PC-3 (cell line): Measurements from ENCODE around the gene RNF212B. TPM values are rescaled to one million over a fixed set of nuclear protein-coding genes. Genes with fewer than 3 reads are reported as not detected.

Source experiments
- ATAC-seq: fragments of 200-7000 bp; cut with Tn5 transposase; 2 replicates; pipeline ENCODE4 v1.9.1; 2020; ENCODE audit warnings: mild to moderate bottlenecking, moderate library complexity
- BruUV-seq: library from RNA; stranded (reverse); fragments of 400-500 nt; replicated peaks from 2 replicates; lab custom pipeline; 2021; lab: Mats Ljungman, UMichigan
- CTCF ChIA-PET: fragments of 300-600 bp; sonication (Branson Sonifier 250); formaldehyde crosslinking; loops from one replicate; lab custom pipeline; 2022; ENCODE audit warnings: antibody characterized with exemption; lab: Charles Lee
- POLR2A ChIA-PET: fragments of 300-600 bp; sonication (Branson Sonifier 250); formaldehyde crosslinking; loops from one replicate; lab custom pipeline; 2022; ENCODE audit warnings: antibody characterized with exemption; ENCODE audit not compliant: unreplicated experiment; lab: Charles Lee
- DNase-seq: peaks from one replicate; pipeline ENCODE4 v3.0.0-alpha.2; 2015
- H2AFZ ChIP-seq: fragments of 300-600 bp; sonication (generic); 2 replicates; pipeline ENCODE4 v1.6.0; 2016; ENCODE audit warnings: antibody characterized with exemption, low read length
- H3F3A ChIP-seq: fragments of 300-600 bp; sonication (generic); one replicate; pipeline ENCODE4 v1.6.0; 2017; ENCODE audit warnings: antibody characterized with exemption, low read length, control low read depth, mild to moderate bottlenecking; ENCODE audit not compliant: unreplicated experiment
- H3K27ac ChIP-seq: fragments of 300-600 bp; sonication (generic); 2 replicates; pipeline ENCODE4 v1.5.1; 2016; ENCODE audit warnings: mild to moderate bottlenecking, low read length
- H3K27me3 ChIP-seq: fragments of 300-600 bp; sonication (generic); 2 replicates; pipeline ENCODE4 v1.6.1; 2016; ENCODE audit warnings: low read length, mixed read lengths
- H3K36me3 ChIP-seq: fragments of 300-600 bp; sonication (generic); 2 replicates; pipeline ENCODE4 v1.6.1; 2016; ENCODE audit warnings: low read depth, mixed run types, low read length, mixed read lengths
- H3K4me1 ChIP-seq: fragments of 300-600 bp; sonication (generic); 2 replicates; pipeline ENCODE4 v1.5.1; 2016; ENCODE audit warnings: low read length; ENCODE audit not compliant: insufficient read depth
- H3K4me2 ChIP-seq: fragments of 300-600 bp; sonication (generic); 2 replicates; pipeline ENCODE4 v1.6.0; 2016; ENCODE audit warnings: low read length
- H3K4me3 ChIP-seq: fragments of 300-600 bp; sonication (generic); 2 replicates; pipeline ENCODE4 v1.5.1; 2016; ENCODE audit warnings: mild to moderate bottlenecking, low read length, mixed read lengths
- H3K79me2 ChIP-seq: fragments of 300-600 bp; sonication (generic); 2 replicates; pipeline ENCODE4 v1.6.1; 2017; ENCODE audit warnings: low read length, mixed read lengths
- H3K9ac ChIP-seq: fragments of 300-600 bp; sonication (generic); 2 replicates; pipeline ENCODE4 v1.6.0; 2016; ENCODE audit warnings: mild to moderate bottlenecking, low read length
- H3K9me2 ChIP-seq: fragments of 300-600 bp; sonication (generic); replicated peaks from 2 replicates; pipeline ENCODE4 v1.6.1; 2016; ENCODE audit warnings: mixed run types, low read length, mixed read lengths
- H3K9me3 ChIP-seq: fragments of 300-600 bp; sonication (generic); 2 replicates; pipeline ENCODE4 v1.6.1; 2016; ENCODE audit warnings: low read length, mixed read lengths
- H4K20me1 ChIP-seq: fragments of 300-600 bp; sonication (generic); 2 replicates; pipeline ENCODE4 v1.6.1; 2016; ENCODE audit warnings: low read length, mixed read lengths
- EZH2 ChIP-seq: fragments of 300-600 bp; sonication (generic); IDR thresholded peaks from one replicate; pipeline ENCODE4 v1.6.1; 2017; ENCODE audit warnings: antibody characterized with exemption, mild to moderate bottlenecking, low read length; ENCODE audit not compliant: unreplicated experiment
- EZH2phosphoT487 ChIP-seq: fragments of 300-600 bp; sonication (generic); IDR thresholded peaks from 2 replicates; pipeline ENCODE4 v1.6.1; 2018; ENCODE audit warnings: mild to moderate bottlenecking, antibody characterized with exemption, low read length, borderline replicate concordance
- intact Hi-C: fragments of 100-400 bp; cut with micrococcal nuclease; formaldehyde crosslinking; loops from 2 replicates; pipeline ENCODE4 v1.9.0; 2023
- total RNA-seq: library from RNA; depleted of rRNA; stranded (reverse); fragments of >200 nt; gene quantifications from 2 replicates; pipeline ENCODE4 v1.2.3, GENCODE V29; 2014
- TF ChIP-seq, protein P1 (sequence below): fragments of 300-600 bp; sonication (generic); conservative IDR thresholded peaks from 2 replicates; pipeline ENCODE4 v1.5.1; 2017; ENCODE audit warnings: antibody characterized with exemption, low read depth, mild to moderate bottlenecking, low read length

The RNF212B gene
- total RNA-seq, 1 experiment from 2014 or later, result not detected

- H3K4me3 ChIP-seq, result peak overlapping the region; percentile 77
- H3K27ac ChIP-seq, result no peak overlapping the region
- DNase-seq, result no peak
- TF ChIP-seq EZH2 (no peak), EZH2phosphoT487 (no peak)
- TF ChIP-seq, protein P1, sequence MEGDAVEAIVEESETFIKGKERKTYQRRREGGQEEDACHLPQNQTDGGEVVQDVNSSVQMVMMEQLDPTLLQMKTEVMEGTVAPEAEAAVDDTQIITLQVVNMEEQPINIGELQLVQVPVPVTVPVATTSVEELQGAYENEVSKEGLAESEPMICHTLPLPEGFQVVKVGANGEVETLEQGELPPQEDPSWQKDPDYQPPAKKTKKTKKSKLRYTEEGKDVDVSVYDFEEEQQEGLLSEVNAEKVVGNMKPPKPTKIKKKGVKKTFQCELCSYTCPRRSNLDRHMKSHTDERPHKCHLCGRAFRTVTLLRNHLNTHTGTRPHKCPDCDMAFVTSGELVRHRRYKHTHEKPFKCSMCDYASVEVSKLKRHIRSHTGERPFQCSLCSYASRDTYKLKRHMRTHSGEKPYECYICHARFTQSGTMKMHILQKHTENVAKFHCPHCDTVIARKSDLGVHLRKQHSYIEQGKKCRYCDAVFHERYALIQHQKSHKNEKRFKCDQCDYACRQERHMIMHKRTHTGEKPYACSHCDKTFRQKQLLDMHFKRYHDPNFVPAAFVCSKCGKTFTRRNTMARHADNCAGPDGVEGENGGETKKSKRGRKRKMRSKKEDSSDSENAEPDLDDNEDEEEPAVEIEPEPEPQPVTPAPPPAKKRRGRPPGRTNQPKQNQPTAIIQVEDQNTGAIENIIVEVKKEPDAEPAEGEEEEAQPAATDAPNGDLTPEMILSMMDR, result no peak
- intact Hi-C loops, result loop anchor here (10.0 kb wide), 2 partner anchors 325 to 535 kb away; partner anchors contain the start of gene OXA1L
- POLR2A ChIA-PET, result interaction anchor here (0.6 to 2.0 kb wide), 3 partner anchors 14 to 54 kb away, joined by 3 to 13 read pairs (median 4); partner anchors contain the start of genes HOMEZ and PABPN1
- no peak for ATAC-seq
- H4K20me1 ChIP-seq, result no peaks in the 10 kb centered on the region
- peaks cover 12% of the 10 kb centered on the region for H3K79me2 ChIP-seq
- H3K9me2 ChIP-seq, result no peaks in the 10 kb centered on the region
- H3K9me3 ChIP-seq, result no peaks in the 10 kb centered on the region
- BruUV-seq, result no TSS peak
- CTCF ChIA-PET, result interaction anchor here (0.6 to 0.9 kb wide), 2 partner anchors 14 to 30 kb away, joined by 3 to 8 read pairs; partner anchors contain the start of gene HOMEZ
- H3F3A ChIP-seq, result peaks cover 4% of the 10 kb centered on the region
- peak overlapping the region; percentile 67 for H3K9ac ChIP-seq
- peak overlapping the region; percentile 89 for H3K4me2 ChIP-seq
- no peaks in the 10 kb centered on the region for H3K27me3 ChIP-seq
- H2AFZ ChIP-seq, result peak overlapping the region; percentile 75
- no peaks in the 10 kb centered on the region for H3K36me3 ChIP-seq
- H3K4me1 ChIP-seq, result peaks cover 12% of the 10 kb centered on the region
Observed at GRCh38 chr14:23299986-23300686, 62.4 kb downstream of the RNF212B start.

GRCh38 chr14:23300687-23301223, 63.0 kb downstream of the RNF212B start:
- Histone ChIP-seq H3F3A (peaks cover 4% of the 10 kb centered on the region), H3K9me3 (no peaks in the 10 kb centered on the region), H3K4me2 (peak overlapping the region; percentile 89), H3K9ac (peak overlapping the region; percentile 67), H3K4me1 (peaks cover 14% of the 10 kb centered on the region), H3K79me2 (peaks cover 12% of the 10 kb centered on the region), H3K36me3 (no peaks in the 10 kb centered on the region), H4K20me1 (no peaks in the 10 kb centered on the region), H3K4me3 (peak overlapping the region; percentile 77), H3K9me2 (no peaks in the 10 kb centered on the region), H2AFZ (peak overlapping the region; percentile 75), H3K27me3 (no peaks in the 10 kb centered on the region), H3K27ac (0 out of 2 replicates have a peak overlapping the region, but pooled peaks have one; percentile 16)
- ATAC-seq (no peak), DNase-seq (peak; percentile 29)
- TF ChIP-seq EZH2 (no peak), EZH2phosphoT487 (no peak)
- TF ChIP-seq, protein P1, result no peak
- BruUV-seq, result TSS peak; percentile 87
- intact Hi-C loops, result loop anchor here (1.0 to 10.0 kb wide), 4 partner anchors 14 to 536 kb away; partner anchors contain the start of genes HOMEZ, OXA1L and PABPN1
- POLR2A ChIA-PET, result interaction anchor here (0.6 to 2.0 kb wide), 3 partner anchors 15 to 55 kb away, joined by 3 to 13 read pairs (median 4); partner anchors contain the start of genes HOMEZ and PABPN1
- CTCF ChIA-PET, result interaction anchor here (0.6 to 0.9 kb wide), 6 partner anchors 14 to 945 kb away, joined by 3 to 8 read pairs (median 6); partner anchors contain the start of genes C14orf119, HOMEZ and PABPN1
